Peyer's patch (tissue), 4 donors: ENCODE data around the gene MASP1. TPM values are rescaled to one million over a fixed set of nuclear protein-coding genes. Genes with fewer than 3 reads are reported as not detected.

ENCODE experiments used
- DNase-seq, 3 donors: peaks; one replicate each; pipeline ENCODE4 v3.0.0-alpha.2; 2017 to 2019
- H3K27ac ChIP-seq, 4 donors: fragments of 200-600 bp; sonication (generic); one replicate each; pipeline ENCODE4 v1.5.1; 2016 to 2019
- H3K27me3 ChIP-seq, 2 donors: fragments of 200-600 bp; sonication (generic); one replicate each; pipeline ENCODE4 v1.5.1; 2019
- H3K36me3 ChIP-seq, 3 donors: fragments of 200-600 bp; sonication (generic); one replicate each; pipeline ENCODE4 v1.5.1; 2016 to 2019
- H3K4me1 ChIP-seq, 4 donors: fragments of 200-600 bp; sonication (generic); one replicate each; pipeline ENCODE4 v1.5.1; 2016 to 2019
- H3K4me3 ChIP-seq, 4 donors: fragments of 200-600 bp; sonication (generic); 1 replicate in 3 of 4; 2 replicates in 1 of 4; pipeline ENCODE4 v1.5.1; 2016 to 2019; ENCODE audit warnings: mild to moderate bottlenecking in 1 of 4
- H3K9me3 ChIP-seq, 4 donors: fragments of 200-600 bp; sonication (generic); one replicate each; pipeline ENCODE4 v1.5.1; 2016 to 2019; ENCODE audit warnings: mild to moderate bottlenecking in 1 of 4
- POLR2A ChIP-seq, 2 donors: fragments of 450-650 bp; IDR thresholded peaks; one replicate each; pipeline ENCODE4 v1.5.1; 2017; ENCODE audit warnings: antibody characterized with exemption in 2 of 2, mild to moderate bottlenecking in 2 of 2, moderate library complexity in 2 of 2
- total RNA-seq, 4 donors: library from RNA; depleted of rRNA; stranded (reverse); fragments of >200 nt; gene quantifications; one replicate each; pipeline ENCODE4 v1.1.0, GENCODE V29; 2016
- TF ChIP-seq, protein P1 (sequence below), 6 experiments: fragments of 450-650 bp in 4 of 6; fragments of 200-600 bp in 2 of 6; sonication (generic) in 1 of 6; IDR thresholded peaks; one replicate each; pipeline ENCODE4 v1.5.1; 2017 to 2019; ENCODE audit warnings: antibody characterized with exemption in 6 of 6, mild to moderate bottlenecking in 3 of 6, moderate library complexity in 1 of 6

MASP1 gene
- total RNA-seq, 4 donors from 2014 or later, result 0.70 to 4.2 (median 1.4) TPM

DNA sequence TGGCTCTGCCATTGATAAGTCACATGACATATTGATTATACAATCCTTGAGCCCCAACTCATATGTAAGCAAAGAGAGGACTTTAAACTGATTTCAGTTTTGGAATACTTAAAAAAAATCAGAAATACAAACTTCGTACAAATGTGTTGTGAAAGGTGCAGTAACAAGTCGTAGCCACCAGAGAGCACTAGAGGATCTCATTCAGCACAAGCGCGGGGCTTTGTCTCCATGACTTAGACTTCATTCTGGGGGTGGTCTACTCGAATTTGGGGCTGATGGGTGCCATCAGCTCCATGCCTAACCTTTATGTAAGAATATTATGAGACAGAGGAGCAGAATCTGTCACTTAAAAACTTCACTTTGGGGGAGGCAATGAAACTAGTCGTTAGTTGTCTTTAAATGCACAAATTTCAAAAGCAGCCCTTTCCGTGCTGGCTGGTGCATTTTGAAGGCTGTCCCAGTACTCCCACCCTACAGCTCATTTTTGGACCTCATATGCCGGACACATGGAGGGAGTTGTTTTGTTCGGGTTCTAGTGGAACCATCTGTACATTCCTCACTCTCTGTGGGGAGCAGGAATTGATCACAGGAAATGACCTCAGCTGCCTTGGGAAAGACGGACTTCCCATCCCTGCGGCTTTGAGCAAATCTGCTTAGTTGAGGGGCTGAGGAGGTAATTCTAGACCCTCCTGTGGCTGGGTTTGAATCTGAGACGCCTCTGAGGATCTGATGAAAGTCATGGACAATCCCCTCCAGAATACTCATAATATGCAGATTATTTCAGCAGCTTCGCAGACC is 27.5 kb upstream of the MASP1 start:
- no peak overlapping the region for H3K27ac ChIP-seq
- no peaks in the 10 kb centered on the region for H3K27me3 ChIP-seq
- TF ChIP-seq, protein P1, sequence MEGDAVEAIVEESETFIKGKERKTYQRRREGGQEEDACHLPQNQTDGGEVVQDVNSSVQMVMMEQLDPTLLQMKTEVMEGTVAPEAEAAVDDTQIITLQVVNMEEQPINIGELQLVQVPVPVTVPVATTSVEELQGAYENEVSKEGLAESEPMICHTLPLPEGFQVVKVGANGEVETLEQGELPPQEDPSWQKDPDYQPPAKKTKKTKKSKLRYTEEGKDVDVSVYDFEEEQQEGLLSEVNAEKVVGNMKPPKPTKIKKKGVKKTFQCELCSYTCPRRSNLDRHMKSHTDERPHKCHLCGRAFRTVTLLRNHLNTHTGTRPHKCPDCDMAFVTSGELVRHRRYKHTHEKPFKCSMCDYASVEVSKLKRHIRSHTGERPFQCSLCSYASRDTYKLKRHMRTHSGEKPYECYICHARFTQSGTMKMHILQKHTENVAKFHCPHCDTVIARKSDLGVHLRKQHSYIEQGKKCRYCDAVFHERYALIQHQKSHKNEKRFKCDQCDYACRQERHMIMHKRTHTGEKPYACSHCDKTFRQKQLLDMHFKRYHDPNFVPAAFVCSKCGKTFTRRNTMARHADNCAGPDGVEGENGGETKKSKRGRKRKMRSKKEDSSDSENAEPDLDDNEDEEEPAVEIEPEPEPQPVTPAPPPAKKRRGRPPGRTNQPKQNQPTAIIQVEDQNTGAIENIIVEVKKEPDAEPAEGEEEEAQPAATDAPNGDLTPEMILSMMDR (IDR thresholded peaks at IDR 0.05), result peak; percentile 48 to 88 (median 82)
- TF ChIP-seq POLR2A (IDR thresholded peaks at IDR 0.05), result no peak
- no peaks in the 10 kb centered on the region for H3K36me3 ChIP-seq
- peak overlapping the region in 2 of 4 donors; percentile 14 to 21 for H3K4me3 ChIP-seq
- peak in 2 of 3 donors; percentile 35 to 63 for DNase-seq
- H3K9me3 ChIP-seq, result no peaks in the 10 kb centered on the region
- peaks cover 0 to 9% (median 0%) of the 10 kb centered on the region in 4 donors for H3K4me1 ChIP-seq

DNA sequence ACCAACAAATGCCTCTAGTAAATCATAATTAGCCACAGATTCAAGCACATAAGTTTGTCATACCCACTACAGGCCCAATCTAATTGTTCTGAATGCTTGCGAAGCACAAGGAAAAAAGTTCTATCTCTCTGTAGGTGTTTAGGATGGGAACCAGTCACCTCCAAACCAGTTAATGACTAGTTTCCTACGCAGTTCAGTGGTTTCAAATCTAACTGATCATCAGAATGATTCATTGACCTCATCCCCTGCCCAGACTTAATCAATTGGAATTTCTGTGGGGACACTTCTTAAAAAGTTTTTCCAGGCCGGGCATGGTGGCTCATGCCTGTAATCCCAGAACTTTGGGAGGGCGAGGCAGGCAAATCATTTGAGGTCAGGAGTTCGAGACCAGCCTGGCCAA is 24.3 kb upstream of the MASP1 start:
- Histone ChIP-seq H3K4me1 (peaks cover 0 to 9% (median 0%) of the 10 kb centered on the region in 4 donors), H3K27me3 (no peaks in the 10 kb centered on the region), H3K4me3 (no peak overlapping the region), H3K27ac (no peak overlapping the region), H3K36me3 (no peaks in the 10 kb centered on the region), H3K9me3 (no peaks in the 10 kb centered on the region)
- DNase-seq, result no peak
- TF ChIP-seq POLR2A (IDR thresholded peaks at IDR 0.05), result no peak
- TF ChIP-seq, protein P1 (IDR thresholded peaks at IDR 0.05), result no peak

DNA sequence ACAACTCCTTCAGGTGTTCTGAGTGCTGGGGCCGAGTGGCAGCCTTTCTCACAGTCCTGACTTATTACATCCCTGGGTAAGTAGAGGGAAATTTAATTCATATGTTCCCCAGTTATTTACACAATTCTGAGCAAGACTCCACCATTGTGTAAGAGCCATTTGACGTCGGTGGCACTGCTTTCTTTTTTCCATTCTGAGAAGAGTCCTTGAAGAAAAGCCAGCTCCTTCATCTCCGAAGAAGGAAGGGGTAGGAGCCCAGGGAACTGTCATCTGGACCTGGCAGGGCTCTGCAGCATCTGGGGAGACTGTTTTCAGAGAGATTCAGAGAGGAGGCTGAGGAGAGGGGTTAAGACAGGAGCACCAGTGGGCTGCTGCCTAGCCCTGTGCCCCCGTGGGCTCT is 22.6 kb upstream of the MASP1 start:
- Histone ChIP-seq H3K4me1 (peaks cover 0 to 3% (median 0%) of the 10 kb centered on the region in 4 donors), H3K36me3 (no peaks in the 10 kb centered on the region), H3K4me3 (no peak overlapping the region), H3K27me3 (no peaks in the 10 kb centered on the region), H3K9me3 (no peaks in the 10 kb centered on the region), H3K27ac (no peak overlapping the region)
- TF ChIP-seq, protein P1 (IDR thresholded peaks at IDR 0.05), result no peak
- TF ChIP-seq POLR2A (IDR thresholded peaks at IDR 0.05), result no peak
- DNase-seq, result no peak

DNA sequence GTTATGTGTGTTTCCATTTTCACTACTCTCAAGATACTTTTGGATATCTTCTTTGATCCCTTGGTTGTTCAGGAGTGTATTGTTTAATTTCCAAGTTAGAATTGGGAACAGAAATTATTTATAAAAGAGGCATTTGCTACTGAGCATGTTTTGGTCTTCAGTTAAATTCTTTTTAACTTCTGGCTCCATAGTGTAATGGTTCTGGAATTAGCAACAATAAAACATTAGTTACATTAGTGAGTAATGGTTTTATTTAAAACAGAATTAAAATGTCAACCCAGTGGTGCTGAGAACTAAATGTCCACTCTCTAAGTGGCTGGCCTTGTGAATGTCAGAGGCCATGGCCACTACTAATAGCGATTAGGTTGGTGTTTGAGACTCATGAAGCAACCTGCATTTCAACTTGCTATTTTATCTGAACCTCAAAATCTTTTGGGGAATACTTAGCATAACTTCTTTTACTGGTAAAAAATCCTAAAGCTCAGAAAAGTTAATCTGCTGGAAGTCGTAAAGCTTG is 19.5 kb upstream of the MASP1 start:
- Histone ChIP-seq H3K36me3 (no peaks in the 10 kb centered on the region), H3K27ac (no peak overlapping the region), H3K4me1 (no peaks in the 10 kb centered on the region), H3K4me3 (no peak overlapping the region), H3K27me3 (no peaks in the 10 kb centered on the region), H3K9me3 (no peaks in the 10 kb centered on the region)
- no peak for TF ChIP-seq POLR2A (IDR thresholded peaks at IDR 0.05)
- TF ChIP-seq, protein P1 (IDR thresholded peaks at IDR 0.05), result no peak
- DNase-seq, result no peak

DNA sequence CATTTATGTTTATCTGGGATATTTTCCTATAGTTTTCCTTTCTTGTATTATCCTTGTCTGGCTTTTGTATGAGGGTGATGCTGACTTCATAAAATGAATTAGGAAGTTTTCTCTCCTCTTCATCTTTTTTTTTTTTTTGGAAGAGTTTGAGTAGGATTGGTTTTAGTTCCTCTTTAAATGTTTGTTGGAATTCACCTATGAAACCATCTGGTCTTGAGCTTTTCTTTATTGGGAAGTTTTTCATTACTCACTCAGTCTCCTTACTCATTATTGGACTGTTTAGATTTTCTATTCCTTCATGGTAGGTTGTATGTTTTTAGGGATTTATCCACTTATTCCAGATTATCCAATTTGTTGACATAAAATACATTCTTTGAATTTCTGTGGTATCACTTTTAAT is 18.7 kb upstream of the MASP1 start:
- Histone ChIP-seq H3K36me3 (no peaks in the 10 kb centered on the region), H3K4me1 (no peaks in the 10 kb centered on the region), H3K27me3 (no peaks in the 10 kb centered on the region), H3K9me3 (no peaks in the 10 kb centered on the region), H3K4me3 (no peak overlapping the region), H3K27ac (no peak overlapping the region)
- DNase-seq, result no peak
- TF ChIP-seq, protein P1 (IDR thresholded peaks at IDR 0.05), result no peak
- no peak for TF ChIP-seq POLR2A (IDR thresholded peaks at IDR 0.05)
